Measurements from ENCODE around the gene CCDC148.

The CCDC148 gene

DNA sequence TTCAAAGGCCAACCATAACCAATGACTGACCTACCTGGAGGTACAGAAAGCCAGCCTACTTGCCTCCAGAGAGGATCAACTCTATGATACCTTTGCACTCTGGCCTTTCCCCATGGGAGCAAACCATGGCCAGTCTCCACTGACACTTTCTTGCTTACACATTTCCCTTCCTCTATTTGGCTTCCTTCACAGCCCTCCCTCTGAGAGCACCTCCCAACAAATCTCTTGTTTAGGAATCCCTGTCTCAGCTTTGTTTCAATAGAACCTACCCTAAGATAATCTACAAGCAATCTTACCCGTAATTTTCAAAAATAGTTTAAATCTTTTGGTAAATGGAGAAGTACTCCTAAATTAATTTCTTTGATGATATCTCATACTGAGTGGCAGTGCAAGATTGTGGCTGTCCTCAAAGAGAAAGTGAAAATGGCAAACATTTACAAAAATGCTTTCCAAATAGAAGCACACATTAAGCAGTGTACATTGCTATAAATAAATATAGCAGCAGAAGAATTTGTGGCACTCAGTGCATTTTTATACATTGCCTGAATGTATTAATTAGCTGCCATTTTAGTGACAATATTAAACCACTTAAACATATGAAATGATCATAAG is 140.6 kb downstream of the CCDC148 start:
- TF ChIP-seq EGR1 (IDR thresholded peaks at IDR 0.05), result no peak
- no peak for TF ChIP-seq TCF12 (IDR thresholded peaks at IDR 0.05; ENCODE audit: low read depth)
- no peak for TF ChIP-seq RAD21 (IDR thresholded peaks at IDR 0.05; ENCODE audit: low read depth)
- TF ChIP-seq, protein P1, sequence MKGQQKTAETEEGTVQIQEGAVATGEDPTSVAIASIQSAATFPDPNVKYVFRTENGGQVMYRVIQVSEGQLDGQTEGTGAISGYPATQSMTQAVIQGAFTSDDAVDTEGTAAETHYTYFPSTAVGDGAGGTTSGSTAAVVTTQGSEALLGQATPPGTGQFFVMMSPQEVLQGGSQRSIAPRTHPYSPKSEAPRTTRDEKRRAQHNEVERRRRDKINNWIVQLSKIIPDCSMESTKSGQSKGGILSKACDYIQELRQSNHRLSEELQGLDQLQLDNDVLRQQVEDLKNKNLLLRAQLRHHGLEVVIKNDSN (IDR thresholded peaks at IDR 0.05), result no peak
- TF ChIP-seq YY1 (IDR thresholded peaks at IDR 0.05; ENCODE audit: low read depth), result no peak
- TF ChIP-seq, protein P2, sequence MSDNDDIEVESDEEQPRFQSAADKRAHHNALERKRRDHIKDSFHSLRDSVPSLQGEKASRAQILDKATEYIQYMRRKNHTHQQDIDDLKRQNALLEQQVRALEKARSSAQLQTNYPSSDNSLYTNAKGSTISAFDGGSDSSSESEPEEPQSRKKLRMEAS (IDR thresholded peaks at IDR 0.05), result no peak
- no peak for TF ChIP-seq CREB1 (IDR thresholded peaks at IDR 0.05; ENCODE audit: low read depth)
- no peak for TF ChIP-seq EP300 (IDR thresholded peaks at IDR 0.05; ENCODE audit: borderline replicate concordance)
- TF ChIP-seq TAF1 (IDR thresholded peaks at IDR 0.05; ENCODE audit: low read depth), result no peak

DNA sequence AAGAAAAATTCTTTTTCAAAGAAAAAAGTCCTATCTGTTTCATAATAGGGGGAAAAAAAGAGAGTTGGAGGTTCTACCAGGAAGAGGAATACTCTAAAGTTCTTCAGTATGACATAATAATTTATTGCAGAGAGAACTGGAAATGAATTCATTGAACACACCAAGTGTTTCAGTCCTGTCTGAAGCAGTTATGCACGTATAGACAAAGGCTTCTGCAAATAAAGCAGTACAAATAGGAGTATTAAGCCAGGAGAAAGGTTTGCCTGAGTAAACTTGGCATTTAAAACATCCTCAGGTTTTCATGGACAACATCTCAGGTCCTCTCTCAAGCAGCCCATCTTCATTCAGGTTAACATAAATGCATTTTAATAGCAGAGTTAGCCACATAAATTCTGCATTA is 141.6 kb downstream of the CCDC148 start:
- TF ChIP-seq TEAD4 (IDR thresholded peaks at IDR 0.05), result no peak
- no peak for TF ChIP-seq EP300 (IDR thresholded peaks at IDR 0.05; ENCODE audit: borderline replicate concordance)
- no peak for TF ChIP-seq RAD21 (IDR thresholded peaks at IDR 0.05; ENCODE audit: low read depth)
- TF ChIP-seq, protein P1 (IDR thresholded peaks at IDR 0.05), result no peak
- no peak for TF ChIP-seq NFIC (IDR thresholded peaks at IDR 0.05)
- no peak for TF ChIP-seq TAF1 (IDR thresholded peaks at IDR 0.05; ENCODE audit: low read depth)
- no peak for TF ChIP-seq YY1 (IDR thresholded peaks at IDR 0.05; ENCODE audit: low read depth)
- no peak for TF ChIP-seq ZBTB7A (IDR thresholded peaks at IDR 0.05; ENCODE audit: low read depth)
- TF ChIP-seq CREB1 (IDR thresholded peaks at IDR 0.05; ENCODE audit: low read depth), result no peak
- no peak for TF ChIP-seq TCF12 (IDR thresholded peaks at IDR 0.05; ENCODE audit: low read depth)
- TF ChIP-seq, protein P2 (IDR thresholded peaks at IDR 0.05), result no peak
- TF ChIP-seq FOXM1 (IDR thresholded peaks at IDR 0.05; ENCODE audit: borderline replicate concordance, low read depth), result no peak
- no peak for TF ChIP-seq CEBPB (IDR thresholded peaks at IDR 0.05)
- TF ChIP-seq EGR1 (IDR thresholded peaks at IDR 0.05), result no peak
- TF ChIP-seq, protein P3, sequence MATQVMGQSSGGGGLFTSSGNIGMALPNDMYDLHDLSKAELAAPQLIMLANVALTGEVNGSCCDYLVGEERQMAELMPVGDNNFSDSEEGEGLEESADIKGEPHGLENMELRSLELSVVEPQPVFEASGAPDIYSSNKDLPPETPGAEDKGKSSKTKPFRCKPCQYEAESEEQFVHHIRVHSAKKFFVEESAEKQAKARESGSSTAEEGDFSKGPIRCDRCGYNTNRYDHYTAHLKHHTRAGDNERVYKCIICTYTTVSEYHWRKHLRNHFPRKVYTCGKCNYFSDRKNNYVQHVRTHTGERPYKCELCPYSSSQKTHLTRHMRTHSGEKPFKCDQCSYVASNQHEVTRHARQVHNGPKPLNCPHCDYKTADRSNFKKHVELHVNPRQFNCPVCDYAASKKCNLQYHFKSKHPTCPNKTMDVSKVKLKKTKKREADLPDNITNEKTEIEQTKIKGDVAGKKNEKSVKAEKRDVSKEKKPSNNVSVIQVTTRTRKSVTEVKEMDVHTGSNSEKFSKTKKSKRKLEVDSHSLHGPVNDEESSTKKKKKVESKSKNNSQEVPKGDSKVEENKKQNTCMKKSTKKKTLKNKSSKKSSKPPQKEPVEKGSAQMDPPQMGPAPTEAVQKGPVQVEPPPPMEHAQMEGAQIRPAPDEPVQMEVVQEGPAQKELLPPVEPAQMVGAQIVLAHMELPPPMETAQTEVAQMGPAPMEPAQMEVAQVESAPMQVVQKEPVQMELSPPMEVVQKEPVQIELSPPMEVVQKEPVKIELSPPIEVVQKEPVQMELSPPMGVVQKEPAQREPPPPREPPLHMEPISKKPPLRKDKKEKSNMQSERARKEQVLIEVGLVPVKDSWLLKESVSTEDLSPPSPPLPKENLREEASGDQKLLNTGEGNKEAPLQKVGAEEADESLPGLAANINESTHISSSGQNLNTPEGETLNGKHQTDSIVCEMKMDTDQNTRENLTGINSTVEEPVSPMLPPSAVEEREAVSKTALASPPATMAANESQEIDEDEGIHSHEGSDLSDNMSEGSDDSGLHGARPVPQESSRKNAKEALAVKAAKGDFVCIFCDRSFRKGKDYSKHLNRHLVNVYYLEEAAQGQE (IDR thresholded peaks at IDR 0.05; ENCODE audit: low read depth), result no peak

DNA sequence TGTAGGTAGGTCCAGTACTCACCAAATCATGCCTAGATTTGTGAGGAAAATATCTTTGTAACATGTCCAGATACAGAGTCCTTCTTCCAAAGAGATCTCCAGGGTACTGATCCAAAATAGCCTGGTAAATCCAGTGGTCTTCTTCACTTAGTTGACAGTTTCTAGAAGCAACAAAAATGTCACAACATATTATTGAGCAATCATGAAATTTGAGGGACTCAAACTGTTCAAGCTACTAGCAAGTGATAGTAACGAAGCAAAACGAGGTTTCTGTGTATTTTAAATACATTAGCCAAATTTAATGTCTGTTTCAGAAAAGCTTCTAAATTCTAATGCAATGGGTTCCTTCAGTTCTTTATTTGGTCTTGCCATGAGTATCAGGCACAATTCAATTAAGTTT is 142.8 kb downstream of the CCDC148 start:
- TF ChIP-seq NFIC (IDR thresholded peaks at IDR 0.05) (no peak), CEBPB (IDR thresholded peaks at IDR 0.05) (no peak), TAF1 (IDR thresholded peaks at IDR 0.05; ENCODE audit: low read depth) (no peak)

DNA sequence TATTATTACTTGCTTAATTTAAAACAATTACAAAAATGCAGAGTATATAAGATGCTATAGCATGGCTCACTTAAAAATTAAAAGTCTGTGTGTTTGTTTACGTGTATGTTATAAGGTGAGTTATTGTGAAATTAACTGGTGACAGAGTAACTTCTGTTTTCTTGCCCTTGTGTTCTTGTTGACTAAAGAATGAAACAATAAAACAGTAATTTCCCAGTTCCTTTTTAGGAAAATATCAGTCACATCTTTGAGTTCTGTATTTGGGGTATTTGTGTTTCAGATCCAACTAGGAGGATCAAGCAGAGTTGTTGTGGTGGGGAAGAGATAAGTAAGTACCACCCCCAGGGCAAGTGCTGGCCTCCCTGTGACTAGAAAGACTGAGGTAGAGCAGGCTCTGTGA is 143.6 kb downstream of the CCDC148 start:
- TF ChIP-seq TCF12 (IDR thresholded peaks at IDR 0.05; ENCODE audit: low read depth) (no peak), FOXM1 (IDR thresholded peaks at IDR 0.05; ENCODE audit: borderline replicate concordance, low read depth) (no peak), ZBTB7A (IDR thresholded peaks at IDR 0.05; ENCODE audit: low read depth) (no peak), RAD21 (IDR thresholded peaks at IDR 0.05; ENCODE audit: low read depth) (no peak)

DNA sequence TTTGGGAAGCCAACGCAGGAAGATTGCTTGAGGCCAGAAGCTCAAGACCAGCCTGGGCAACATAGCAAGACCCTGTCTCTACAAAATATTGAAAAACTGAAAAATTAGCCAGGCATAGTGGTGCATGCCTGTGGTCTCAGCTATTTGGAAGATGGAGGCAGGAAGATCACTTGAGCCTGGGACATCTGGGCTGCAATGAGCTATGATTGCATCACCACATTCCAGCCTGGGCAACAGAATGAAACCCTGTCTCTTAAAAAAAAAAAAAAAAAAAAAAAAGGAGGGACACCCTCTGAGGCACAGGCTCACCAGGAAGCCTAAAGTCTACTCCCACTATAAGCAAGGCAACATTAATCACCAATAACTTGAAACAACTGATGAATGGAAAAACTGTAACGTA is 151.1 kb downstream of the CCDC148 start:
- TF ChIP-seq ZBTB7A (IDR thresholded peaks at IDR 0.05; ENCODE audit: low read depth) (no peak), EGR1 (IDR thresholded peaks at IDR 0.05) (no peak), RAD21 (IDR thresholded peaks at IDR 0.05; ENCODE audit: low read depth) (no peak), TAF1 (IDR thresholded peaks at IDR 0.05; ENCODE audit: low read depth) (no peak), TCF12 (IDR thresholded peaks at IDR 0.05; ENCODE audit: low read depth) (no peak), CREB1 (IDR thresholded peaks at IDR 0.05; ENCODE audit: low read depth) (no peak), FOXM1 (IDR thresholded peaks at IDR 0.05; ENCODE audit: borderline replicate concordance, low read depth) (no peak), NFIC (IDR thresholded peaks at IDR 0.05) (no peak), YY1 (IDR thresholded peaks at IDR 0.05; ENCODE audit: low read depth) (no peak), CEBPB (IDR thresholded peaks at IDR 0.05) (no peak), EP300 (IDR thresholded peaks at IDR 0.05; ENCODE audit: borderline replicate concordance) (no peak), TEAD4 (IDR thresholded peaks at IDR 0.05) (no peak)
- TF ChIP-seq, protein P2 (IDR thresholded peaks at IDR 0.05), result no peak
- TF ChIP-seq, protein P3 (IDR thresholded peaks at IDR 0.05; ENCODE audit: low read depth), result no peak
- TF ChIP-seq, protein P1 (IDR thresholded peaks at IDR 0.05), result no peak

All from Ishikawa (cell line).